ENCODE data around the gene DUSP1. TPM values are rescaled to one million over a fixed set of nuclear protein-coding genes. Genes with fewer than 3 reads are reported as not detected.

DUSP1 gene
- total and polyA plus RNA-seq, 2 of the 13 experiments (the other 11 are each of a cell fraction or from before 2014, with no cell fraction given), result 27.1 to 55.5 TPM

- TF ChIP-seq LRRFIP1 (CRISPR knock-in tag; conservative IDR thresholded peaks at IDR 0.05), result no peak
- no peak for TF ChIP-seq ZHX2 (IDR thresholded peaks at IDR 0.05; ENCODE audit: low read depth)
- TF ChIP-seq ZHX2 (CRISPR knock-in tag; IDR thresholded peaks at IDR 0.05; ENCODE audit: borderline replicate concordance), result no peak
- TF ChIP-seq ZNF180 (CRISPR knock-in tag; IDR thresholded peaks at IDR 0.05; ENCODE audit: borderline replicate concordance, low read depth), result no peak
- TF ChIP-seq FOXP1 (IDR thresholded peaks at IDR 0.05), result peak; percentile 72
- peak; percentile 82 for TF ChIP-seq FOXP1 (CRISPR knock-in tag; IDR thresholded peaks at IDR 0.05)
- peak; percentile 39; the same call in 1 of the 2 replicates for TF ChIP-seq SAP130 (CRISPR knock-in tag; IDR thresholded peaks at IDR 0.05; ENCODE audit: low read depth)
- 0 out of 2 replicates have a peak, but pooled peaks have one; percentile 38 for TF ChIP-seq YEATS4 (CRISPR knock-in tag; IDR thresholded peaks at IDR 0.05; ENCODE audit: borderline replicate concordance)
- no peak for TF ChIP-seq CC2D1A (CRISPR knock-in tag; IDR thresholded peaks at IDR 0.05)
- TF ChIP-seq TEAD2 (CRISPR knock-in tag; IDR thresholded peaks at IDR 0.05), result no peak
- no peak for TF ChIP-seq JUND (CRISPR knock-in tag; IDR thresholded peaks at IDR 0.05)
- no peak for TF ChIP-seq U2AF1 (optimal IDR thresholded peaks at IDR 0.05; ENCODE audit: low read depth, low read length)
These were observed 46.5 kb downstream of the DUSP1 start (continued) for GRCh38 chr5:172724242-172725183.
